ENCODE measurements around the gene PPP2R3A. TPM values are rescaled to one million over a fixed set of nuclear protein-coding genes. Genes with fewer than 3 reads are reported as not detected.
"Not testable (repeated sequence)": the region's sequence is repeated elsewhere in the genome, so short reads cannot be mapped to it uniquely, and the experiment has no call there.

PPP2R3A gene
- total RNA-seq, 1 donor from 2014 or later: 14.8 TPM

GRCh38 chr3:136166507-136166906 is 201.0 kb downstream of the PPP2R3A start:
- H3K4me3 Mint-ChIP-seq (ENCODE audit: unreplicated experiment): no peak overlapping the region
- H3K27ac Mint-ChIP-seq (ENCODE audit: unreplicated experiment): peak overlapping the region; percentile 45
- no peaks in the 10 kb centered on the region for H3K36me3 Mint-ChIP-seq (ENCODE audit: low read depth)
- TF ChIP-seq CTCF (IDR thresholded peaks at IDR 0.05): no peak
- DNase-seq (ENCODE audit: low spot score): no peak
- H3K27me3 Mint-ChIP-seq (ENCODE audit: low read depth): no peaks in the 10 kb centered on the region
- no peaks in the 10 kb centered on the region for H3K9me3 Mint-ChIP-seq (ENCODE audit: low read depth)
- H3K4me1 Mint-ChIP-seq (ENCODE audit: low read depth): peaks cover 40% of the 10 kb centered on the region

- H3K27ac Mint-ChIP-seq (ENCODE audit: unreplicated experiment): peak overlapping the region; percentile 36
- not testable (repeated sequence) for H3K36me3 Mint-ChIP-seq (ENCODE audit: low read depth); H3K4me3 Mint-ChIP-seq (ENCODE audit: unreplicated experiment); H3K27me3 Mint-ChIP-seq (ENCODE audit: low read depth); DNase-seq (ENCODE audit: low spot score); H3K9me3 Mint-ChIP-seq (ENCODE audit: low read depth)
- peaks cover 37% of the 10 kb centered on the region for H3K4me1 Mint-ChIP-seq (ENCODE audit: low read depth)
Observed at GRCh38 chr3:136168236-136168635, 202.7 kb downstream of the PPP2R3A start.

GRCh38 chr3:136171097-136171542 is 205.6 kb downstream of the PPP2R3A start:
- Mint-ChIP-seq H3K27ac (ENCODE audit: unreplicated experiment) (peak overlapping the region; percentile 88), H3K27me3 (ENCODE audit: low read depth) (no peaks in the 10 kb centered on the region)
- DNase-seq (ENCODE audit: low spot score): no peak

GRCh38 chr3:136173939-136174490 is 208.5 kb downstream of the PPP2R3A start:
- DNase-seq (ENCODE audit: low spot score): no peak
- no peak overlapping the region for H3K27ac Mint-ChIP-seq (ENCODE audit: unreplicated experiment)
- no peaks in the 10 kb centered on the region for H3K36me3 Mint-ChIP-seq (ENCODE audit: low read depth)
- no peaks in the 10 kb centered on the region for H3K9me3 Mint-ChIP-seq (ENCODE audit: low read depth)
- no peaks in the 10 kb centered on the region for H3K27me3 Mint-ChIP-seq (ENCODE audit: low read depth)
- no peak overlapping the region for H3K4me3 Mint-ChIP-seq (ENCODE audit: unreplicated experiment)
- peaks cover 26% of the 10 kb centered on the region for H3K4me1 Mint-ChIP-seq (ENCODE audit: low read depth)
- TF ChIP-seq CTCF (IDR thresholded peaks at IDR 0.05): no peak

More at GRCh38 chr3:136171097-136171542, 205.6 kb downstream of the PPP2R3A start:
- no peaks in the 10 kb centered on the region for H3K36me3 Mint-ChIP-seq (ENCODE audit: low read depth)
- TF ChIP-seq CTCF (IDR thresholded peaks at IDR 0.05): no peak
- no peak overlapping the region for H3K4me3 Mint-ChIP-seq (ENCODE audit: unreplicated experiment)
- no peaks in the 10 kb centered on the region for H3K9me3 Mint-ChIP-seq (ENCODE audit: low read depth)
- peaks cover 27% of the 10 kb centered on the region for H3K4me1 Mint-ChIP-seq (ENCODE audit: low read depth)

- no peaks in the 10 kb centered on the region for H3K9me3 Mint-ChIP-seq (ENCODE audit: low read depth)
- no peaks in the 10 kb centered on the region for H3K27me3 Mint-ChIP-seq (ENCODE audit: low read depth)
- DNase-seq (ENCODE audit: low spot score): no peak
- TF ChIP-seq CTCF (IDR thresholded peaks at IDR 0.05): no peak
- H3K36me3 Mint-ChIP-seq (ENCODE audit: low read depth): no peaks in the 10 kb centered on the region
- no peak overlapping the region for H3K4me3 Mint-ChIP-seq (ENCODE audit: unreplicated experiment)
- peaks cover 39% of the 10 kb centered on the region for H3K4me1 Mint-ChIP-seq (ENCODE audit: low read depth)
- no peak overlapping the region for H3K27ac Mint-ChIP-seq (ENCODE audit: unreplicated experiment)
Observed at GRCh38 chr3:136177876-136178275, 212.3 kb downstream of the PPP2R3A start.

GRCh38 chr3:136181741-136182140 is 216.2 kb downstream of the PPP2R3A start:
- H3K4me3 Mint-ChIP-seq (ENCODE audit: unreplicated experiment): no peak overlapping the region
- peaks cover 54% of the 10 kb centered on the region for H3K4me1 Mint-ChIP-seq (ENCODE audit: low read depth)
- no peaks in the 10 kb centered on the region for H3K36me3 Mint-ChIP-seq (ENCODE audit: low read depth)
- no peak for DNase-seq (ENCODE audit: low spot score)
- H3K27ac Mint-ChIP-seq (ENCODE audit: unreplicated experiment): no peak overlapping the region
- no peak for TF ChIP-seq CTCF (IDR thresholded peaks at IDR 0.05)
- no peaks in the 10 kb centered on the region for H3K9me3 Mint-ChIP-seq (ENCODE audit: low read depth)
- H3K27me3 Mint-ChIP-seq (ENCODE audit: low read depth): no peaks in the 10 kb centered on the region

Data from chondrocyte (in vitro differentiated cells).